Vagina (tissue), 2 donors: ENCODE results near the gene SUPT6H. TPM values are rescaled to one million over a fixed set of nuclear protein-coding genes. Genes with fewer than 3 reads are reported as not detected.

Experiments
- DNase-seq, 2 donors: peaks; one replicate each; pipeline ENCODE4 v3.0.0-alpha.2; 2017; ENCODE audit errors: extremely low spot score in 2 of 2
- H3K27ac ChIP-seq: fragments of 200-600 bp; sonication (generic); one replicate; pipeline ENCODE4 v1.5.1; 2019
- H3K27me3 ChIP-seq: fragments of 200-600 bp; sonication (generic); one replicate; pipeline ENCODE4 v1.5.1; 2019
- H3K36me3 ChIP-seq, 2 donors: fragments of 200-600 bp; sonication (generic); one replicate each; pipeline ENCODE4 v1.5.1; 2017 to 2019
- H3K4me1 ChIP-seq: fragments of 200-600 bp; sonication (generic); one replicate; pipeline ENCODE4 v1.5.1; 2019
- H3K4me3 ChIP-seq, 2 donors: fragments of 200-600 bp; sonication (generic); 1 replicate in 1 of 2; 2 replicates in 1 of 2; pipeline ENCODE4 v1.5.1; 2016 to 2019
- H3K9me3 ChIP-seq: fragments of 200-600 bp; sonication (generic); one replicate; pipeline ENCODE4 v1.5.1; 2019
- CTCF ChIP-seq, 3 experiments: fragments of 450-650 bp in 2 of 3; fragments of 200-600 bp in 1 of 3; sonication (generic) in 1 of 3; IDR thresholded peaks; one replicate each; pipeline ENCODE4 v1.5.1; 2017 to 2019; ENCODE audit warnings: antibody characterized with exemption in 3 of 3, mild to moderate bottlenecking in 2 of 3, moderate library complexity in 2 of 3
- POLR2A ChIP-seq, 2 donors: fragments of 450-650 bp; IDR thresholded peaks; one replicate each; pipeline ENCODE4 v1.6.1; 2017; ENCODE audit warnings: antibody characterized with exemption in 2 of 2, mild to moderate bottlenecking in 2 of 2, moderate library complexity in 2 of 2
- POLR2AphosphoS5 ChIP-seq, 2 donors: sonication (generic); formaldehyde crosslinking; IDR thresholded peaks; one replicate each; pipeline ENCODE4 v1.9.0; 2017; ENCODE audit warnings: antibody characterized with exemption in 2 of 2, mild to moderate bottlenecking in 2 of 2, low read depth in 1 of 2; ENCODE audit not compliant: insufficient read depth in 1 of 2
- intact Hi-C: fragments of 100-400 bp; cut with DNase I; formaldehyde crosslinking; loops from one replicate; pipeline ENCODE4 v1.15.1; 2023
- total RNA-seq: library from RNA; depleted of rRNA; stranded (reverse); fragments of >200 nt; gene quantifications from one replicate; pipeline ENCODE4 v1.2.3, GENCODE V29; 2016

Gene SUPT6H
- total RNA-seq, 1 donor from 2014 or later = 89.6 TPM

- peaks cover 4 to 99% of the 10 kb centered on the region in 2 donors for H3K36me3 ChIP-seq
- no peaks in the 10 kb centered on the region for H3K9me3 ChIP-seq
- no peak overlapping the region for H3K27ac ChIP-seq
- TF ChIP-seq POLR2AphosphoS5 (IDR thresholded peaks at IDR 0.05; ENCODE audit: insufficient read depth in 1 of 2, low read depth in 1 of 2) = no peak
- no peak for TF ChIP-seq POLR2A (IDR thresholded peaks at IDR 0.05)
- TF ChIP-seq CTCF (IDR thresholded peaks at IDR 0.05) = no peak
- H3K4me1 ChIP-seq = no peaks in the 10 kb centered on the region
- intact Hi-C loops = no loop called here
- H3K27me3 ChIP-seq = no peaks in the 10 kb centered on the region
- H3K4me3 ChIP-seq = no peak overlapping the region
- no peak for DNase-seq
Measured at GRCh38 chr17:28675490-28675889, 13.5 kb downstream of the SUPT6H start.

GRCh38 chr17:28675980-28676379 is 14.0 kb downstream of the SUPT6H start:
- TF ChIP-seq POLR2A (IDR thresholded peaks at IDR 0.05) (no peak), POLR2AphosphoS5 (IDR thresholded peaks at IDR 0.05; ENCODE audit: insufficient read depth in 1 of 2, low read depth in 1 of 2) (no peak), CTCF (IDR thresholded peaks at IDR 0.05) (no peak)
- no peak overlapping the region for H3K27ac ChIP-seq
- H3K9me3 ChIP-seq = no peaks in the 10 kb centered on the region
- DNase-seq = no peak
- peaks cover 4 to 99% of the 10 kb centered on the region in 2 donors for H3K36me3 ChIP-seq
- intact Hi-C loops = no loop called here
- no peaks in the 10 kb centered on the region for H3K4me1 ChIP-seq
- no peaks in the 10 kb centered on the region for H3K27me3 ChIP-seq
- H3K4me3 ChIP-seq = no peak overlapping the region

- intact Hi-C loops = no loop called here
- Histone ChIP-seq H3K4me1 (no peaks in the 10 kb centered on the region), H3K36me3 (peaks cover 11 to 100% of the 10 kb centered on the region in 2 donors), H3K27me3 (no peaks in the 10 kb centered on the region), H3K9me3 (no peaks in the 10 kb centered on the region), H3K27ac (no peak overlapping the region), H3K4me3 (no peak overlapping the region)
- no peak for DNase-seq
- no peak for TF ChIP-seq POLR2AphosphoS5 (IDR thresholded peaks at IDR 0.05; ENCODE audit: insufficient read depth in 1 of 2, low read depth in 1 of 2)
Measured at GRCh38 chr17:28682655-28683054, 20.6 kb downstream of the SUPT6H start.

- DNase-seq = no peak
- Histone ChIP-seq H3K4me3 (no peak overlapping the region), H3K4me1 (no peaks in the 10 kb centered on the region), H3K27ac (no peak overlapping the region), H3K36me3 (peaks cover 8 to 100% of the 10 kb centered on the region in 2 donors), H3K27me3 (no peaks in the 10 kb centered on the region), H3K9me3 (no peaks in the 10 kb centered on the region)
- intact Hi-C loops = no loop called here
- TF ChIP-seq CTCF (IDR thresholded peaks at IDR 0.05) = no peak
- no peak for TF ChIP-seq POLR2A (IDR thresholded peaks at IDR 0.05)
- TF ChIP-seq POLR2AphosphoS5 (IDR thresholded peaks at IDR 0.05; ENCODE audit: insufficient read depth in 1 of 2, low read depth in 1 of 2) = no peak
Measured at GRCh38 chr17:28684963-28685362, 23.0 kb downstream of the SUPT6H start.

GRCh38 chr17:28685366-28685765 is 23.4 kb downstream of the SUPT6H start:
- Histone ChIP-seq H3K4me1 (no peaks in the 10 kb centered on the region), H3K4me3 (no peak overlapping the region), H3K36me3 (peaks cover 8 to 100% of the 10 kb centered on the region in 2 donors), H3K27me3 (no peaks in the 10 kb centered on the region), H3K27ac (no peak overlapping the region), H3K9me3 (no peaks in the 10 kb centered on the region)
- intact Hi-C loops = no loop called here
- no peak for DNase-seq
- TF ChIP-seq POLR2AphosphoS5 (IDR thresholded peaks at IDR 0.05; ENCODE audit: insufficient read depth in 1 of 2, low read depth in 1 of 2) (no peak), CTCF (IDR thresholded peaks at IDR 0.05) (no peak), POLR2A (IDR thresholded peaks at IDR 0.05) (no peak)
